Measurements from ENCODE around the gene COG2.

COG2 gene

DNA sequence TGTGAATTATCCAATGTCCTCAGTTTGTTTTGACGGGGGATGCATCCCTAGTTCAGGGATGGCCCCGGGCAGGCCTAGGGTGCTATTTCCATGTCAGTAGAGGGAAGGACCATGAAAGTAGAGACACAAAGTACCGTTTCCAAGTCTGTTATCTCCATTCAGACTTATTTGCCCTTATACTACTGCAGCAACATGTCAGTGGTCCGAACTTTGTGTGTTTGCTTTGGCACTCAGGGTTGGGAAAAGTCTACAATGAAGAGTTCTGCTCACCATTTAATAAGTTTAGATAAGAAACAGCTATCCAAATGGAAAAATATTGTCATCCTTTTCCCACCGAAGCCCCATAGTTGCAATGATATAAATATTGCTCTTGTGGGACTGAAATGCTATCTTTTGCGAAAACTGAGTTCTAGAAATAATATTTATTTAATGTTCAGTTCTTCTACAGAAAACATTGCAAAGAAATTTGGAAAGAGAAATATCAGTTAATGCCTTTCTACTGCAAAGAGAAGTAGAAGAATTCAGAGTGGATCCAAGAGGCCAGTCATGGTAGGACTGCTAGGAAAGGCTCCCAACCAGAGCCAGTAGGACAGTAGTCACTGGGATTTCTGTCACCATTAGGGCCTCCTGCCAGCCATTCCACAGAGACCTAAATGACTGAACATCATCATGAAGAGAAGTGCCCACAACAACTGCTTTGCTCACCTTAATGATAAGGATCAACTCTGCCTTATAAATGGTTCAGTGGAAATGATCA lies 83.2 kb downstream of the COG2 start:
- no peak for DNase-seq

DNA sequence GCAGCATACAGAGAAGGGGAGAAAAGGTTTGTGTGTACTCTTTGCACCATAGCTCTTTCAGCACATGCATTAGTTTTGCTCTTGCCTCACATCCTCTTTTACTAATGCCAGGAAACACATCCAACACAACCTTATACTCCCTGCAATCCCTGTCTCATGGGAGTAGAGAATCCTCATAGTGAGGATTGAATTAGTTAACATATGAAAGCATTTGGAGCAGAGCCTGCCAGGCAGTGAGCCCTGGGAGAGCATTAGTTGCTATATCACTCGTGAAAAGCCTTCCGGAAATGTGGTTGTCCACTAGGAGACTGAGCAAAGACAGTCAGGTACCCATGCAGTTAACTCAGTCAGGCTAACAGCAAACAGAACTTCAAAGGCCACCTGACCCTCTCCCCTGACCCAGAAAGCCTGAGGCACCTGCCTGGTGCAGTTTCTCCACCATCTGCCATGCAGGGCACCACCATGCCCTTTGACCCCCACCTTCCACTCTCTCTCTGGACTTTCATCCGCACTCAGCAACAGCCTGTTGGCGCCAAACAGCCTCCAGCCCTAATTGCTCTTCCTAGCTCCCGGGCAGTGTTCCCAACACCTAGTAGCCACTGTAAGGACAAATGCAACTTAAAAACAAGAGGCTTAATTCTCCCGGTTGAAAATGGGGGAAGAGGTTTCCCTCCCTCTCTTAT lies 86.6 kb downstream of the COG2 start:
- no peak for DNase-seq

DNA sequence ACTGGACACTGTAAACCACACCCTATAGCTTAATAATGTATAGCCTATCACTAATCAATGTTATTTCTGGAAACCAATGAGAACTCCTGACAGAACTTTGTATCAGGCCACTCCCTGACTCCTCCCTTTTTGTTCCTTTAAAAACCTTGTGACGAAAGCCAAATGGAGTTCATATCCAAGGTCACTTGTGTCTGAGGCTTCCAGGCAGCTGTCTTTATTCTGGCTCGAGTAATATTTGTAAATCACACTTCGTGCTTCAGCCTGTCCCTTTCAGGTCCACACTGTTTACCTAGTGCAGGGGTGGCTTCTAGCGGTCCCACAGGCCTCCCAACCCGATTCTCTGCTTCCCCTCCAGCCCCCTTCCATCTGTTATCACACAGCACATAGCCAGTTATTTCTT lies 88.7 kb downstream of the COG2 start:
- DNase-seq, result no peak

DNA sequence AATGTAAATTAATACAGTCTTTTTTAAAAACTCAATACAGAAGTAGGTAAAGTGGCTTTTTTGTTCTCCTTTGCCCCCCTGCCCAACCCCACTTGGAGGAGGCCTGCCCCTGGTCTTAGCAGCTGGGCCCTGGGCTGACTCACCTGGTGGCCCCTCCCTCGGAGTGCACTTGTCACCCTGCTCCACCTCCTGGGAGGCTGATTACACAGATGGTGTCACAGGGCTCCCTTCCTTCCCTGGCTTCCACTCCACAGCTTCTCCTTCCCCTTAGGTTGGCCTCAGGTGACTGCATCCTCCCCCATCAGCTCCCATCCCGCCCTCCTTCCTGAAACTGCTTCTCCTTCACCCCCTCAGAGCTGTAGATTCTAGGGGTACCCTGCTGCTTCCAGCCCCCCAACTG lies 93.2 kb downstream of the COG2 start:
- DNase-seq, result no peak

DNA sequence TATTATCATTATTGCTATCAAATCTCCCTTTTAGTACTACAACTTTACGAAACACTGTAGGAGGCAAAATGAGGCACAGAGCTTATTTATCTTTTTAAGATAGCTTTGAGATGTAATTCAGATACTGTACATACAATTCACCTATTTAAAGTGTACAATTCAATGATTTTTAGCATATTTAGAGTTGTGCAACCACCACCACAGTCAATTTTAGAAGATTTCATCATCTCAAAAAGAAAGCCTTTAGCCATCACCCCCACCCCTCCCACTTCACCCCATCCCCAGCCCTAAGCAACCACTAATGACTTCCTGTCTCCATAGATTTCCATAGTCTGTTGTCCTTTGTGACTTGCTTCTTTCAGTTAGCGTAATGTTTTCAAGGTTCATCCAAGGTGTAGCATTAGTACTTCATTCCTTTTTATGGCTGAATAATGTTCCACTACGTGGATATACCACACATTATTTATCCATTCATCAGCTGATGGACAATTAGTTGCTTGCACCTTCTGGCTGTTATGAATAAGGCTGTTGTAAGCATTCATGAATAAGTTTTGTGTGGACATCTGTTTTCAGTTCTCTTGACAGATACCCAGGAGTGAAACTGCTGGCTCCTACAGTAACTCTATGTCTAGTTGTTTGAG lies 95.5 kb downstream of the COG2 start:
- no peak for DNase-seq

DNA sequence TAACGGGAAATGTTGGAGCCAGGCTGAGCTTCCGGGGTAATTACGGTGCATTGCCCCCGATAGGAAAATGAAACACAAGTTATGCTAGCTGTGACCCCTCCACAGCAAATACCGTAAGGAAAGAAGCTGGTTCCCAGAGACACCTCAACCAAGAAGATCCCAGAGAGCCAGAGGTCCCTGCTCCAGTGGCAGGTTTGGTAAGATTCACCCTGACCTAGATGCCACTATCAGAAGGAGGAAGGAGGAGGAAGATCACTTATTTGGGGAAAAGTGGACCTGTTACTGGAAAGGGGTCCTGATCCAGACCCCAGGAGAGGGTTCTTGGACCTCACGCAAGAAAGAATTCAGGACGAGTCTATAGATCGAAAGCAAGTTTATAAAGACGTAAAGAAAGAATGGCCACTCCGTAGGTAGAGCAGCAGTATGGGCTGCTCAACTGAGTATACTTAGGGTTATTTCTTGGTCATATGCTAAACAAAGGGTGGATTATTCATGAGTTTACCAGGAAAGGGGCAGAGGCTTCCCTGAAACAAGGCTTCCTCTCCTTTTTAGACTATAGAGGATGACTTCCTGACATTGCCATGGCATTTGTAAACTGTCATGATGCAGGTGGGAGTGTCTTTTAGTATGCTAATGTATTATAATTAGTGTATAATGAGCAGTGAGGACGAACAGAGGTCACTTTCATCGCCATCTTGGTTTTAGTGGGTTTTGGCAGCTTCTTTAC lies 97.4 kb downstream of the COG2 start:
- no peak for DNase-seq

Measured in activated CD4-positive, CD25-positive, alpha-beta regulatory T cell treated with anti-CD3 and anti-CD28 coated beads, Interleukin-2, amount 50 U/mL, for 72 hours (primary cell).